ENCODE measurements around the gene CCNA2.

Gene CCNA2

DNA sequence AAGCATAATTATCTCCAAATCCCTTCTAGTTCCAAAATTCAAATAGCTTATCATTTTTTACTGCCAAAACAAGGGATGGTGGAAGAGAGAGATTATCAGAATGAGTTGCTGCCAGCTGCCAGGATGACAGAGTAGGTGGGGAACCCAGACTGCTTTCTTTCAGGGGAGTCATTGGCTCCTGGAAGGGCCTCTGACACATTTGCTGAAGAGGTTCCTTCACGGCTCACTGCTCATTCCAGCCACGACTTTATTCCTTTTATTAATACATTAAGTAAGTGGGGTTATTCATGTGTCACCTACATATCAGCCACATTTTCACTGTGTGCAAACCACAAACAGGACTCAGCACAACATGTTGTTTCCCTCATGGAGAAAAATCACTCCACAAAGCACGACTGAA, 46.1 kb downstream of the CCNA2 start:
- FAIRE-seq, result no peak
- DNase-seq (ENCODE audit: insufficient read length, low spot score), result no peak

DNA sequence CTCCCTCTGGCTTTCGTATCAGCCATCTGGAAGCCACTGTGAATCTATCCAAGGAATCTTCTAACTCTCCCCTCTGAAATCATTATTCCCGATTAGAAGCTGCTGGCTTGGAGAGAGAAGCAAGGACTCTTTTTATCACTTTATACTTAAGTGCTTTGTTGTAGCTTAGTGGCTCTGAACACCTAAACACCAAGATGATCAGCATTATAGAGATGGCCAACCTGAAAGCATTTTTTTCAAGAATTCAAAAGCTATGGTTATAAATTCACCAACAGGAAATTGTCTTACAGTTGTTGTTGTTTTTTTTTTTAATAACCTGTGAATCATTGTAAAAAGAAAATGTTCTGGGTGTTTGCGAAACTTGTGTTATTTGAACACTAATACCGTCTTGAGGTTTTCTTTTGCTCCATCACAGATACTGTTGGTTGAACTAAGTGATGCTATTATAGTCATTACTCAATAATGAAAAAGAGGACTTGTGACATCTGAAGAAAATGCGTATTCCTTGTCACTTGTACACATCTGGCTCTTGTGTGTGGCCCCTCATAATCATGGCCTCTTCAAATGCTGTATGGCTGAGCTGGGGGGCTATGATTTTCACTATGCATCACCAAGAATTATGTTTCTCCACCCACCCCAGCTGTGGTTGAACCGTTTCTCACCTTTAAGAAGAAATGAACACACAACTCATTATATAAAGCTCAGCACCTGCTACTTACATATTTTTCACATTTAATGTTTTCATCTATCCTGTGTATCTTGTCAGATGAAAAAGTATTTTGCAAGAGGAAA, 46.9 kb downstream of the CCNA2 start:
- FAIRE-seq, result no peak
- DNase-seq (ENCODE audit: insufficient read length, low spot score), result no peak

DNA sequence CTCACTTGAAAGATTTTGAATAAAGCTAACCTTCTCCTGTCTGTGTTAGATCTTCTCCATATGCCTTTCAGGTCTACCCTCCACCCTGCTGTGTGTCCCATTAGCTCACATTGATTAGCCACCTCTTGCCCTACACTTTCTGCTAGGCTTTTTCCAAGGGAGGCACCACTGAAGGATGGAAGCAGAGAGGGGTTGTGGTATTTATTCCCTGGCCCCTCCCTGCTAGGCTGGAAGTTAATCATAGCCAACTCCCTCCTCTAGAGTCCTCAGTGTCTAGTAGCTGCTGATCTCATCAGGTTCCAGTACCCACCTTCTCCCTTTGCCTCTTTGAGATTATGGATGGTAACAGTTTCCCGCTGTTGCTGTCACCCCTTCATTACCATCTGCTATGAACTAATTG, 49.8 kb downstream of the CCNA2 start:
- FAIRE-seq (no peak), DNase-seq (ENCODE audit: insufficient read length, low spot score) (no peak)

DNA sequence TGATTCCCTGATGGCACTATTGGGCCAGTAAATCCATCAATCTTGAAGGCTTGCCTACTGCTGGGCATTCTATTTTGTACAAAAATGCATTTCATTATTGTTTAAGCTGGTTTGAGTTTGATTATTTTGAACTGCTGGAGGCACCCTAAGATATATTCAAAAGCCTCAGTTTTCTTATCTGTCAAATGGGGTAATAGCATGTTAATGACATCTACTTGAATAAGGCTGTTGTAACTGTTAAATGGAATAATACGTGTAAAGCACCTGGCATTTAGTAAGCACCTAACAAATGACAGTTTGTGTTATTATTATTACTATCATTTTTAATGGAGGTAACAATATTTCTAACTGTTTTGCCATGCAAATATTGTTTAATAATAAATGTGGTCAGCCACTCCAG, 51.8 kb downstream of the CCNA2 start:
- FAIRE-seq, result no peak
- DNase-seq (ENCODE audit: insufficient read length, low spot score), result no peak

DNA sequence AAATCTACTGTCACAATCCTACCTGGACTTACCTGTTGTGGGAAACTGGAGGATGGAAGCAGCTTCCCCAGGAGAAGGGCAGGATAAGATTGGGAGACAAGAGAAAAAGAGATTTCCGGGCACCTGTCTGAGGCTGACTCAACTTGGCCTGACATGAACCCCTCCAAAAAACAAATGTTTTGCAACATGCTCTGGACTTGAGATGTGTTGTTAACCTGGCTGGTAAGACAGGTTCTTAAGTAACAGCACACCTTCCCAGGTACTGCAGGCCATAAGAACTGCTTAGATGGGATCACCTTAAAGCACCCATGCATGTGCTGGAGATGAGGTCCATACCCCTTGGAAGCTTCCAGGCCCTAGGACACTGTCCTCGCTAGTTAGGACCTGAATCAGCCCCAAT, 54.3 kb downstream of the CCNA2 start:
- DNase-seq (ENCODE audit: insufficient read length, low spot score) (no peak), FAIRE-seq (no peak)

DNA sequence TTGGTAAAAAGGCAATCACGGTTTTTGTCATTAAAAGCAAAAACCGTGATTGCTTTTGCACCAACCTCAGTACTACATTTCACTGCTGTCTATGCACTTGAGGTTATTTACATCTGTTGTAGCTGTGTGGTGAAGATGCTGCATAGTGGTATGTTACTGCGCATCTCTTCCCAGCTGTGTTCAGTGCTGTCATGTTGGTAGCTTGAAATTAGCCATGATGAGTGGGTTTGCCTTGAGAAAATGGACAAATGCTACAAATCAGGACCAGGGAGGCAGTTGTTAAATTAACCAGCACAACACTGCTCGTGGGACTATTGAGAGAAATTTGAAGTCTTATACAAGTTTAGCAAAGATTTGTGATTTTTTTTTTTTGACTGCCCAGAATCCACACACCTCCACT, 56.5 kb downstream of the CCNA2 start:
- DNase-seq (ENCODE audit: insufficient read length, low spot score), result no peak

More for the DNA sequence above, 56.5 kb downstream of the CCNA2 start:
- no peak for FAIRE-seq
